ENCODE measurements around the gene ZNF384.
"Not testable (repeated sequence)": the region's sequence is repeated elsewhere in the genome, so short reads cannot be mapped to it uniquely, and the experiment has no call there.

The ZNF384 gene

DNA sequence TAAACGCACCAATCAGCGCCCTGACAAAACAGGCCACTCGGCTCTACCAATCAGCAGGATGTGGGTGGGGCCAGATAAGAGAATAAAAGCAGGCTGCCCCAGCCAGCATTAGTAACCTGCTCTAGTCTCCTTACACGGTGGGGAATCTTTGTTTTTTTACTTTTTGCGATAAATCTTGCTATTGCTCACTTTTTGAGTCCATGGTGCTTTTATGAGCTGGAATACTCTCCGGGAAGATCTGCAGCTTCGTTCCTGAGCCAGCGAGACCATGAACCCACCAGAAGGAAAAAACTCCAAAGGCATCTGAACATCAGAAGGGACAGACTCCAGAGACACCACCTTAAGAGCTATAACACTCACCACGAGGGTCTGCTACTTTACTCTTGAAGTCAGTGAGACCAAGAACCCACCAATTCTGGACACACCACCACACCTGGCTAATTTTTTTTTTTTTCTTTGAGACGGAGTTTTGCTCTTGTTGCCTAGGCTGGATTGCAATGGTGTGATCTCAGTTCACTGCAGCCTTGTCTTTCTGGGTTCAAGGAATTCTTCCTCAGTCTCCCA is 27.8 kb upstream of the ZNF384 start:
- Mint-ChIP-seq H3K36me3 (ENCODE audit: low read depth) (no peaks in the 10 kb centered on the region), H3K27ac (no peak overlapping the region), H3K27me3 (ENCODE audit: low read depth, poor library complexity) (peaks cover 12% of the 10 kb centered on the region), H3K4me1 (no peaks in the 10 kb centered on the region), H3K9me3 (peaks cover 7% of the 10 kb centered on the region), H3K4me3 (no peak overlapping the region)
- DNase-seq, result no peak
- TF ChIP-seq, protein P1, sequence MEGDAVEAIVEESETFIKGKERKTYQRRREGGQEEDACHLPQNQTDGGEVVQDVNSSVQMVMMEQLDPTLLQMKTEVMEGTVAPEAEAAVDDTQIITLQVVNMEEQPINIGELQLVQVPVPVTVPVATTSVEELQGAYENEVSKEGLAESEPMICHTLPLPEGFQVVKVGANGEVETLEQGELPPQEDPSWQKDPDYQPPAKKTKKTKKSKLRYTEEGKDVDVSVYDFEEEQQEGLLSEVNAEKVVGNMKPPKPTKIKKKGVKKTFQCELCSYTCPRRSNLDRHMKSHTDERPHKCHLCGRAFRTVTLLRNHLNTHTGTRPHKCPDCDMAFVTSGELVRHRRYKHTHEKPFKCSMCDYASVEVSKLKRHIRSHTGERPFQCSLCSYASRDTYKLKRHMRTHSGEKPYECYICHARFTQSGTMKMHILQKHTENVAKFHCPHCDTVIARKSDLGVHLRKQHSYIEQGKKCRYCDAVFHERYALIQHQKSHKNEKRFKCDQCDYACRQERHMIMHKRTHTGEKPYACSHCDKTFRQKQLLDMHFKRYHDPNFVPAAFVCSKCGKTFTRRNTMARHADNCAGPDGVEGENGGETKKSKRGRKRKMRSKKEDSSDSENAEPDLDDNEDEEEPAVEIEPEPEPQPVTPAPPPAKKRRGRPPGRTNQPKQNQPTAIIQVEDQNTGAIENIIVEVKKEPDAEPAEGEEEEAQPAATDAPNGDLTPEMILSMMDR (IDR thresholded peaks at IDR 0.05), result no peak

DNA sequence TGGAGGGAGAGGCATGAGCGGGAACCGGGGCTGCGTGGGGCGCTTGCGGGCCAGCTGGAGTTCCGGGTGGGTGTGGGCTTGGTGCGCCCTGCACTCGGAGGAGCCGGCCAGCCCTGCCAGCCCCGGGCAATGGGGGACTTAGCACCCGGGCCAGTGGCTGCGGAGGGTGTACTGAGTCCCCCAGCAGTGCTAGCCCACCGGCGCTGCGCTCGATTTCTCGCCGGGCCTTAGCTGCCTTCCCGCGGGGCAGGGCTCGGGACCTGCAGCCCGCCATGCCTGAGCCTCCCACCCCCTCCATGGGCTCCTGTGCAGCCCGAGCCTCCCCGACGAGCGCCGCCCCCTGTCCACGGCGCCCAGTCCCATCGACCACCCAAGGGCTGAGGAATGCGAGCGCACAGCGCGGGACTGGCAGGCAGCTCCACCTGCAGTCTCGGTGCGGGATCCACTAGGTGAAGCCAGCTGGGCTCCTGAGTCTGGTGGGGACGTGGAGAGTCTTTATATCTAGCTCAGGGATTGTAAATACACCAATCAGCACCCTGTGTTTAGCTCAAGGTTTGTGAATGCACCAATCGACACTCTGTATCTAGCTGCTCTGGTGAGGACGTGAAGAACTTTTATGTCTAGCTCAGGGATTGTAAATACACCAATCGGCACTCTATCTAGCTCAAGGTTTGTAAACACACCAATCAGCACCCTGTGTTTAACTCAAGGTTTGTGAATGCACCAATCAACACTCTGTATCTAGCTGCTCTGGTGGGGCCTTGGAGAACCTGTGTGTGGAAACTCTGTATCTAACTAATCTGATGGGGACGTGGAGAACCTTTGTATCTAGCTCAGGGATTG is 27.1 kb upstream of the ZNF384 start:
- H3K4me1 Mint-ChIP-seq; H3K27ac Mint-ChIP-seq; DNase-seq; H3K9me3 Mint-ChIP-seq; H3K4me3 Mint-ChIP-seq; H3K27me3 Mint-ChIP-seq (ENCODE audit: low read depth, poor library complexity); H3K36me3 Mint-ChIP-seq (ENCODE audit: low read depth): not testable (repeated sequence)

DNA sequence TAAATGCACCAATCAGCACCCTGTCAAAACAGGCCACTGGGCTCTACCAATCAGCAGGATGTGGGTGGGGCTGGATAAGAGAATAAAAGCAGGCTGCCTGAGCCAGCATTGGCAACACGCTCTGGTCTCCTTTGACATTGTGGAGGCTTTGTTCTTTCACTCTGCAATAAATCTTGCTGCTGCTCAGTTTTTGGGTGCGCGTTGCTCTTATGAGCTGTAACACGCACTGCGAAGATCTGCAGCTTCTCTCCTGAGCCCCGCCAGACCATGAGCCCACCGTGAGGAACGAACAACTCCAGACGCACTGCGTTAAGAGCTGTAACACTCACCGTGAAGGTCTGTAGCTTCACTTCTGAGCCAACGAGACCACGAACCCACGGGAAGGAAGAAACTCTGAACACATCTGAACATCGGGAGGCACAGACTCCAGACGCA is 19.8 kb upstream of the ZNF384 start:
- H3K4me3 Mint-ChIP-seq, result no peak overlapping the region
- H3K27ac Mint-ChIP-seq, result no peak overlapping the region
- no peaks in the 10 kb centered on the region for H3K4me1 Mint-ChIP-seq
- peaks cover 8% of the 10 kb centered on the region for H3K9me3 Mint-ChIP-seq
- DNase-seq, result no peak
- TF ChIP-seq, protein P1 (IDR thresholded peaks at IDR 0.05), result no peak
- peaks cover 29% of the 10 kb centered on the region for H3K27me3 Mint-ChIP-seq (ENCODE audit: low read depth, poor library complexity)
- no peaks in the 10 kb centered on the region for H3K36me3 Mint-ChIP-seq (ENCODE audit: low read depth)

DNA sequence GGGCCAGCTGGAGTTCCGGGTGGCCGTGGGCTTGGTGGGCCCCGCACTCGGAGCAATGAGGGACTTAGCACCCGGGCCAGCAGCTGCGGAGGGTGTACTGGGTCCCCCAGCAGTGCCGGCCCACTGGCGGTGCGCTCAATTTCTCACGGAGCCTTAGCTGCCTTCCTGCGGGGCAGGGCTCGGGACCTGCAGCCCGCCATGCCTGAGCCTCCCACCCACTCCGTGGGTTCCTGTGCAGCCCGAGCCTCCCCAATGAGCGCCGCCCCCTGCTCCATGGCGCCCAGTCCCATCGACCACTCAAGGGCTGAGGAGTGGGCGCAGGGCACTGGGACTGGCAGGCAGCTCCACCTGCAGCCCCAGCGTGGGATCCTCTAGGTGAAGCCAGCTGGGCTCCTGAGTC is 19.2 kb upstream of the ZNF384 start:
- not testable (repeated sequence) for H3K27ac Mint-ChIP-seq; DNase-seq; H3K9me3 Mint-ChIP-seq; H3K36me3 Mint-ChIP-seq (ENCODE audit: low read depth); H3K4me3 Mint-ChIP-seq; H3K4me1 Mint-ChIP-seq
- H3K27me3 Mint-ChIP-seq (ENCODE audit: low read depth, poor library complexity), result peaks cover 35% of the 10 kb centered on the region

DNA sequence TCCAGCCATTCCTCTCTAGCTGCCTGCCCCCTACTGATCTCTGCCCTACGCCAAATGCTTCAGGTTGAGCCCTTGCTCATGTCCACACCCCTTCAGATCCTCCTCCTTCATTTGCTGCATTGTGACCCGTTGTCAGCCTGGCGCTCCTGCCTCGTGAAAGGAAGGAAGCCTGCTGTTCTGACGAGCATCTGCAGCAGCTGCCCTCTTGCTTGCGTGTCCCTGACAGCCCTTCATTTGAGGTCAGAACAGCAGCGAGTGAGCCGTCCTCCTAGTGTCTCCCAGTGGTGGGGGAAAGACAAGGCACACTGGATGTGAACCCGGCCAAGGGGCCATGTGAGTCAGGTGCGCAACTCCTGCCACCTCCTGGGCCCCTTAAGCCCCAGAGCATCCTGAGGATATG is 14.5 kb upstream of the ZNF384 start:
- peak; percentile 18 for DNase-seq
- Mint-ChIP-seq H3K4me1 (peaks cover 43% of the 10 kb centered on the region), H3K27me3 (ENCODE audit: low read depth, poor library complexity) (peaks cover 67% of the 10 kb centered on the region), H3K27ac (no peak overlapping the region), H3K4me3 (peak overlapping the region; percentile 7), H3K9me3 (peaks cover under 1% of the 10 kb centered on the region), H3K36me3 (ENCODE audit: low read depth) (no peaks in the 10 kb centered on the region)
- TF ChIP-seq, protein P1 (IDR thresholded peaks at IDR 0.05), result no peak

DNA sequence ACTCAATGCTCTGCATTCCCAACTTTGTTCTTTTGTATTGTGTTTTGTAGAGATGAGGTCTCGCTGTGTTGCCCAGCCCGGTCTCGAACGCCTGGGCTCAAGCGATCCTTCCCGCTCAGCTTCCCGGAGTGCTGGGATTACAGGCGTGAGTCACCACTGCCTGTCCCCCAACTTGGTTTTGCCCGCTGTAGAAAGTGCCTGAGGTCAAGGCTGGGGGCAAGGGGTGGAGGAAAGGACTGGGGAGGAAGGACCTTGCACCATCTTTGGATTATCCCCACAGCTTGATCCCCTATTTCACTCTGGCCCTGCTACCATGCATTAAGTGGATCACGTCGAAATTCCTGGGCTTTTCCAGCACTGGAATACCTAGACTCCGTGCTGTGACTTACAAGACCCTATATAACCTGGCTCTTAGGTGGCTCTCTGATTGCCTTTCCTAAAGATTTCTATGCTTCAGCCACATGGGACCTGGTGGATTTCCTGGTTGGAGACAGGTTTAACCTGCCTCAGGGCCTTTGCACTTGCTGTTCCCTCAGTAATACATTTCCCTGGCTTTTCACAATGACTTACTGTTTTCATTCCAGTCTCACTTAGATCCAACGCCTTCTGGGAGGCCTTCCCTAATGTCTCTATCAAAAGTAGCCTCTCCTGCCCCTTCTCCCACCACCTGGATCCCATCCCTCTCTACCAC is 12.0 kb upstream of the ZNF384 start:
- peak overlapping the region; percentile 87 for H3K4me3 Mint-ChIP-seq
- DNase-seq, result no peak
- TF ChIP-seq, protein P1 (IDR thresholded peaks at IDR 0.05), result no peak
- H3K27me3 Mint-ChIP-seq (ENCODE audit: low read depth, poor library complexity), result peaks cover 79% of the 10 kb centered on the region
- H3K36me3 Mint-ChIP-seq (ENCODE audit: low read depth), result no peaks in the 10 kb centered on the region
- peaks cover 64% of the 10 kb centered on the region for H3K4me1 Mint-ChIP-seq
- H3K27ac Mint-ChIP-seq, result no peak overlapping the region
- no peaks in the 10 kb centered on the region for H3K9me3 Mint-ChIP-seq
